Activated gamma-delta T cell treated with Interleukin-2 at 50 U/mL for 16 hours (primary cell): ENCODE results near the gene LPA.
"Not testable (repeated sequence)": the region's sequence is repeated elsewhere in the genome, so short reads cannot be mapped to it uniquely, and the experiment has no call there.

Source experiments
- DNase-seq: peaks from one replicate; pipeline ENCODE4 v3.0.0-alpha.2; 2020

LPA gene, protein sequence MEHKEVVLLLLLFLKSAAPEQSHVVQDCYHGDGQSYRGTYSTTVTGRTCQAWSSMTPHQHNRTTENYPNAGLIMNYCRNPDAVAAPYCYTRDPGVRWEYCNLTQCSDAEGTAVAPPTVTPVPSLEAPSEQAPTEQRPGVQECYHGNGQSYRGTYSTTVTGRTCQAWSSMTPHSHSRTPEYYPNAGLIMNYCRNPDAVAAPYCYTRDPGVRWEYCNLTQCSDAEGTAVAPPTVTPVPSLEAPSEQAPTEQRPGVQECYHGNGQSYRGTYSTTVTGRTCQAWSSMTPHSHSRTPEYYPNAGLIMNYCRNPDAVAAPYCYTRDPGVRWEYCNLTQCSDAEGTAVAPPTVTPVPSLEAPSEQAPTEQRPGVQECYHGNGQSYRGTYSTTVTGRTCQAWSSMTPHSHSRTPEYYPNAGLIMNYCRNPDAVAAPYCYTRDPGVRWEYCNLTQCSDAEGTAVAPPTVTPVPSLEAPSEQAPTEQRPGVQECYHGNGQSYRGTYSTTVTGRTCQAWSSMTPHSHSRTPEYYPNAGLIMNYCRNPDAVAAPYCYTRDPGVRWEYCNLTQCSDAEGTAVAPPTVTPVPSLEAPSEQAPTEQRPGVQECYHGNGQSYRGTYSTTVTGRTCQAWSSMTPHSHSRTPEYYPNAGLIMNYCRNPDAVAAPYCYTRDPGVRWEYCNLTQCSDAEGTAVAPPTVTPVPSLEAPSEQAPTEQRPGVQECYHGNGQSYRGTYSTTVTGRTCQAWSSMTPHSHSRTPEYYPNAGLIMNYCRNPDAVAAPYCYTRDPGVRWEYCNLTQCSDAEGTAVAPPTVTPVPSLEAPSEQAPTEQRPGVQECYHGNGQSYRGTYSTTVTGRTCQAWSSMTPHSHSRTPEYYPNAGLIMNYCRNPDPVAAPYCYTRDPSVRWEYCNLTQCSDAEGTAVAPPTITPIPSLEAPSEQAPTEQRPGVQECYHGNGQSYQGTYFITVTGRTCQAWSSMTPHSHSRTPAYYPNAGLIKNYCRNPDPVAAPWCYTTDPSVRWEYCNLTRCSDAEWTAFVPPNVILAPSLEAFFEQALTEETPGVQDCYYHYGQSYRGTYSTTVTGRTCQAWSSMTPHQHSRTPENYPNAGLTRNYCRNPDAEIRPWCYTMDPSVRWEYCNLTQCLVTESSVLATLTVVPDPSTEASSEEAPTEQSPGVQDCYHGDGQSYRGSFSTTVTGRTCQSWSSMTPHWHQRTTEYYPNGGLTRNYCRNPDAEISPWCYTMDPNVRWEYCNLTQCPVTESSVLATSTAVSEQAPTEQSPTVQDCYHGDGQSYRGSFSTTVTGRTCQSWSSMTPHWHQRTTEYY (N-terminal part only)

DNA sequence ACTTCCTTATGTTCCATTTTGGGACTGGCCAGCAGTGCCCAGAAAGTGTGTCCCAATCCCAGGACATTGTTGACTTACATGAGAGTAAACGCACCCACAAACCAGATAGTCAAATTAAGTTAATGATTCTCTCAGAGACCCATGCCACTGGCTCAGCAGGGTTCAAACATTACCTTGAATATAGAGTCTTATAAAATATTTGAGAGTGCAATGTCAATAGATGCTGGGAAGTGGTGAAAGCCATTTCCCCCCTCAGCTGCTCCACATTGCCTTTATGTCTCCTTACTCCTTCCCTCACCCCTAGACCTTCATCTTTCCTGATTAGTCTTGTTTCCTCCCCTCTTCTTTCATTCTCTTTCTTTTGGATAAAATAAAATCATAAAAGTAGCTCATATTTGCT lies at the start of gene LPA:
Gene LPA, minus strand, starts transcription at position 78 of the 400 bp plus-strand sequence. Its CDS starts 61 bp downstream, at position 17.
- DNase-seq, result not testable (repeated sequence)

DNA sequence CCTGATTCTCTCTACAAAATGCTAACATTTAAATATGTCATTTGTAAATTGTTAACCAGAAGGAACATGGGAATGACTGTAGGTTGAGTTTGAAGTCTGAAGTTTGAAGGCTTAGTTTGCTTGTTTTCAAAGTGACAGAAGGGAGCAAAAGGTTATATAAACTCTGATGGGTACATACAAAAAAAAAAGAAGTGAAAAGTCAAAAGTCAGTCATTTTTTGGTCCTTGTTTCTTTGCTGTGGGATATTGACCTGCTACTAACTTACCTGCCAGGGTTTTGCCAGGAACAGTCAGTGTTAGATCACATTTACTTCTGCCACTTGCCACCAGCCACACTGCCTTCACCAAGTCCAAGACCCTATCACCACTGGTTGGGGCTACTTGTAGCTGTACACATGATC lies 44.9 kb upstream of the LPA start:
- not testable (repeated sequence) for DNase-seq

DNA sequence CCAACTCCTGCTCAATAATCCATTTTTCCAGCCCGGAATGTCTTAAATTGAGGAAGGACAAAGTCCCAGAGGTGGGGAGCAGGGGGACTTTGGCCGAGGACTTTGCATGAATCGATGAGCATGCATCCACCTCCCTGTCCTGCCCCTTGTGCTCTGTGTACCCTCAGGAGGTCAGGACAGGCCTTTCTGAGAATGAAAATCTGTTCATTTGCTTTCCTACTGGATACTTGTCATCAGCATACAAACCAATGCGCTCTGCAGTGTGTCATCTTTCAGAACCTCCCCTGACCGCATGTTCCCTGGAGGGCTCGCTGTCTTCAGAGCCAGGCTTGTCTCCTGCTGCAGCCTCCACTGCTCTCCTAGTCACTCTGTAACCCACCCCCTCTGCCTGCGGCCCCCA lies 40.6 kb upstream of the LPA start:
- not testable (repeated sequence) for DNase-seq

DNA sequence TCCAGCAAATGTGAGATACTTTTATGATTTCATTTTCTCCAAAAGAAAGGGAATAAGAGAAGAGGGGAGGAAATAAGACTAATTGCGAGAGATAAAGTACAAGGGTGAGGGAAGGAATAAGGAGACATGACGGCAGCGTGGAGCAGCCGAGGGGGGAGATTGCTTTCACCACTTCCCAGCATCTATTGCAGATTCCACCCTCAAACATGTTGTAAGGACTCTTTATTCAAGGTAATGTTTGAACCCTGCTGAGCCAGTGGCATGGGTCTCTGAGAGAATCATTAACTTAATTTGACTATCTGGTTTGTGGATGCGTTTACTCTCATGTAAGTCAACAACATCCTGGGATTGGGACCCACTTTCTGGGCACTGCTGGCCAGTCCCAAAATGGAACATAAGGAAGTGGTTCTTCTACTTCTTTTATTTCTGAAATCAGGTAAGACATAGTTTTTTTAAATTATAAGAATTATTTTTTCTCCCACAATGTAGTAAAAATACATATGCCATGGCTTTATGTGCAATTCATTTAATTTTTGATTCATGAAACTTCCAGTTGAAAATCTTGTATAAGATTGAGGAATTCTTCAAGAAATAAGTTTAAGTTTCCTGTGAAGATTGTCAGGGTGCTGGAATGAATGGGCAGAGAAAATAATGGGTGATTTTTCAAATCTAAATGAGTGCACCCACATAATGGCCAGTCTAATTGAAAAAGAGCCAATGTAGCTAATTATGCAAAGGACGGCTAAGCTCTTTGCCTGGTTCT lies 38.0 kb upstream of the LPA start, which contains the start of gene PLG:
Gene PLG, plus strand, starts transcription at position 327 of the 763 bp plus-strand sequence. Its CDS starts 61 bp downstream, at position 388.
- DNase-seq, result not testable (repeated sequence)

DNA sequence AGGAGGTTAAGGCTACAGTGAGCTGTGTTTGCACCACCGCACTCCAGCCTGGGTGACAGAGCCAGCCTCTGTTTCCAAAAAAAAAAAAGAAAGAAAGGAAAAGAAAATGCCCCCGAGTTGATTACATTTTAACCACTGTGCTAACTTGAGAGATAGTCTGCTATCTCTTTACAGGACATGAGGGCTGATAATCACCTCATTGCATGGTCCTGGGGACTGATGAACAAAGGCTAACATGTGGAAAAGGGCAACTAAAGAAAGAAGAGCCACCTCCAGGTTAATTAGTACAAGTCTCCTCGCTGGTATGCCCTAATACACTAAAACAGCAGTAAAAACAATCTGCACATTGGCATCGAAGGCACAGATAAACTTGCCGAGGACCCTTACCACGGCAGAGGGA lies 33.8 kb upstream of the LPA start:
- DNase-seq, result no peak

DNA sequence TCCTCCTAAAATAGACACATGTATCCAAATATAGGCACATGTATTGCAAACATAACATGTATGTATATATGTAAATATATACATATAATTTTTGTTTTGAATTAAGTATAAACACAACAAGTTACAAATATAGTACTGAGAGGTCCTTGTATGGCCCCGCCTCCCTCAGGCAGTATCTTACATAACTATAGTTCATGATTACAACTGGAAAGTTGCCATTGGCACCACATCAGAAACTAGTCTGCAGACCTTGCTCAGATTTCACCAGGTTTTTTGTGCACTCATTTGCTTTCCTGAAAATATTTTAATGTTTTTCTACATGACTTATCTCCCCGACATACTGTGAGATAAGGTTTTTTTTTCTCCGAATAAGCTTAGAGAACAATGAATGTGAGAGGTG lies 32.8 kb upstream of the LPA start:
- DNase-seq, result not testable (repeated sequence)

DNA sequence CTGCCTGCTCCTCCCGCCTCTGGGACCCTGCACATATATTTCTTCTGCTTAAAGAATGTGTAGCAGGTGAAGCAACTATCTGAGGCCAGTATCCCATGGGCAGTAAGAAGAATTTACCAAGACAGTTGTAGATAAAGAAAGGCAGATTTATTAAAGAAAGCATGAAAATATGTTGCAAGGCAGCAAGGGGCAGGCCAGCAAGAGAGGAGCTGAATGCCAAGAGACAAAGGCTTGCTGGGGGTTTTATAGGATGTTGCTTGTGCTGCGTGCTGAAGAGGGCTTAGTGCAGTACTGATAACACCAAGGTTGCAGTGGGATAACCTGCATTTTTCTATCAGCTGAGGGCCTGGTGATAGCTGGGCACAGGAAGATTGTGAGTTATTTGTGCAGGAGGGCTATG lies 31.5 kb upstream of the LPA start:
- DNase-seq, result not testable (repeated sequence)

DNA sequence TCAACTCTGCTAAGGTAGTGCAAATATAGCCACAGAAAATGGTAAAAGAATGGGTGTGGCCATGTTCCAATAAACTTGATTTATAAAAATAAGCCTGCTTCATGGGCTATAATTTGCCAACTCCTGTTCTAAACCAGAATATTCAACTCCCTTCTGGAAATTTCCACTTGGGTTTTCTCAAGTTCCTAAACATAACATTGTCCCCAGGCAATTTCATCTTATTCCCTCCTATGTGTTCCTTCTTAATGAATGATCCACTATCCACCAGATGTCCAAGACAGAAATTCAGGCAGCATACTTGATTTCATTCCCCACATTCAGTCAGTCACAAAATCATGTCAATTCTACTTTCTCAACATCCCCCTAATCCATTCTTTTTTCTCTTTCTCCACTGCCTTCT lies 30.9 kb upstream of the LPA start:
- DNase-seq, result not testable (repeated sequence)

DNA sequence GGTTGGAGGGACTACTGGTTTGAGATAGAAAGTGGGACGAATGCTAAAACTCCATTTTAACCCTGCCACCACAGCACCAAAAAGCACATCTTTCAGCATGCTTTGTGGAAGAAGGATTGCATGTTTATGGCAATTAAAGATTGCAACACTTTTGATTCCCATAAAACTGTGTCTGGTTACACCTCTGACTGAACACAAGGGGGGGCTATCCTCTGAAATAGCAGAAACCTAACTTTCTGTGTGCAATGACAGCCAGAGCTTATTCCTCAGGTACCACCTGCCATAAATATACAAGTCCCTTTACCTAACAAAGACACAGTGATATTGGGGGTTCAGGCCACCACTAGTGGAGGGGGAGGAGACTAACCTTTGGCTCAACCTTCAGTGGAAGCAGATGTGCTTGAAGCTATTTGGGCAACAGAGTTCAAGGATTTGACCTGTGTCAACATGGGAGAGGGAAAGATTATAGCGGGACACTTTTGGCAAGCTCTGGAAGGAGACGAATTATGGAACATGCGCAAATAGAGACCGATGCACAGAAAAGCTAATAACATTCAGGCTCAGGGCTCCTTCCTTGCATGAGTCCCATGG lies 28.4 kb upstream of the LPA start:
- no peak for DNase-seq

DNA sequence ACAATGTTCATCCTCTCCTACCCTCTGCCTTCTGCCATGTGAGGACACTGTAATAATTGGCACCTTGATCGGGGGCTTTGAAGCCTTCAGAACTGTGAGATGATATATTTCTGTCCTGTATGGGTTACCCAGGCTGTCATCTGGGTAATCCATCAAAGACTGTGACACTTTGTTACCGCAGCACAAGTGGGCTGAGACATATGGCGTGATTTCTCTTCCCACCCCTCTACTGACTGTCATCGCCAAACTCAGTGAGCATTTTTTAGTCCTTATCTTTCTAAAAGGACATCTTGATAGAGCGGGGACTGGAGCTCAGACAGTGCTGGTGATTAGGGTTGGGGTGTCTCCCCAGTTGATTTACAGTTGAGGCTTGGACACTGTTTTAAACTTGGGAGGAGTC lies 27.5 kb upstream of the LPA start:
- no peak for DNase-seq

DNA sequence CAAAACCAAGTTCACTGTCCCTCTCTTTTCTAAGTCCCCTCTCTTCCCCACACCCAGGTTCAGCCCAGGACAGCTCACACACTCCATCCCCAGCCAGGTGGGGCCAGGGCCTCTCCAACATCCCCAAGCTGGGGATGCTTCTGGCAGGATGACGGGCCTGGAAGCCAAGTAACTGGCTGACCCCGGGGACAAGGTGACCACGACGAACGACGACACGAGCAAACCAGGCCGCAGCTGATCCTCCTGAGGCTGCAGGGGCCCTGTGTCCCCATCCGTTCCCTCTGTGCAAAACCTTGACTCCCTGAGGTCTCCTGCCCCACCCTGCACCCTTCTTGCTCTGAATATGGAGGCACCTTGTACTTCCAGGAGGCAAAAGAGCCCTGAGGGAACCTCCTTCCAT lies 26.4 kb upstream of the LPA start:
- no peak for DNase-seq

DNA sequence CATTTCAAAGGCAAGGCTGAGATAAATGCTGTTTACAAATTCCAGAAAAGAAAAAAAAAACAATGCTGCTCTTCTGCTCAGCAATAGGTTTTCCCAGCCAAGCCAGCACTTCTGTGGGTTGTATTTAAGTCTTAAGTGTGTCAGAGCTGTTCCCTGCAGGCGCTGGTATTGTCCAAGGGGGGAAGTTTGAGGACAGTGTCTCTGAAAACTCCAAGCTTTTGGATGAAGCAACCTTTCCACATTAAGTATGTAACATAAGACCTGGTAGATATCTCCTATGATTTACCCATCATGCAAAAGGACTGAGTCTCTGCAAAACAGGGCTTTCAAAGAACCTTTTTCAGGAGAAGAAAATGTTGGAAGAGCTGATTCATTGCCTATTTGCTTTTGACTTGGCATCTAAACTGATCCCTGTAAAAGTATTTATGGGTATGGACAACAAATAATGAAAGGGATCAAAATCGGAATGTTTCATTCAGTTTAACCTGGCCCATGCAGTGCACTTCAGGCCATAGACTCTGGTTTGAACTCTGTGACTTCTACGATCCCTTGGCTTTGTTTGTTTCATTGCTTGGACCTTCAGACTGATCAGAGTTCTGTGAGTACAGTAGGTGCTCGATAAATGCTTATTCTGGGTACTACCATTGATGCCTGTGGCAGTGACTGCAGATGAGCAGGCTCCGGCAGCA lies 21.8 kb upstream of the LPA start:
- no peak for DNase-seq

DNA sequence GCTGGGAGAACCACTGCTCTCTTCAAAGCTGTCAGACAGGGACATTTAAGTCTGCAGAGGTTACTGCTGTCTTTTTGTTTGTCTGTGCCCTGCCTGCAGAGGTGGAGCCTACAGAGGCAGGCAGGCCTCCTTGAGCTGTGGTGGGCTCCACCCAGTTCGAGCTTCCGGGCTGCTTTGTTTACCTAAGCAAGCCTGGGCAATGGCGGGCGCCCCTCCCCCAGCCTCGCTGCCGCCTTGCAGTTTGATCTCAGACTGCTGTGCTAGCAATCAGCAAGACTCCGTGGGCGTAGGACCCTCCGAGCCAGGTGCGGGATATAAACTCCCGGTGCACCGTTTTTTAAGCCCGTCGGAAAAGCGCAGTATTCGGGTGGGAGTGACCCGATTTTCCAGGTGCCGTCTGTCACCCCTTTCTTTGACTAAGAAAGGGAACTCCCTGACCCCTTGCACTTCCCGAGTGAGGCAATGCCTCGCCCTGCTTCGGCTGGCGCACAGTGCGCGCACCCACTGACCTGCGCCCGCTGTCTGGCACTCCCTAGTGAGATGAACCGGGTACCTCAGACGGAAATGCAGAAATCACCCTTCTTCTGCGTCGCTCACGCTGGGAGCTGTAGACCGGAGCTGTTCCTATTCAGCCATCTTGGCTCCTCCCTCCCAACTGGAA lies 21.2 kb upstream of the LPA start:
- not testable (repeated sequence) for DNase-seq

DNA sequence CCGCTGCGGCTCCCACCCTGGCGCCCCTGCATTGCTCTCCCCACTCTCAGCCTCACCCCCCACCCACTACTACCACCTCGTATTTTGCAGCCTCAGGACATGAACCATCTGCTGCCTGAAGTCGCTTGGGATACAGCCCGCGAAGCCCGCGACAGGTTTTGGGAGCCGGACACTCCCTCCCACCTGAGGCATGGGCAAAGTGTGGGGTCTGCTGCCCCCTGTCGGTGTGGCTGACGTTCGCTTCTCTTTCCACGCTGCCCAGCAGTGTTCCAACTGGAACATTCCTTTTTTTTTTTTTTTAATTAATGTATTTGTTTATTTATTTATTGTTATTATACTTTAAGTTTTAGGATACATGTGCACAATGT lies 15.3 kb upstream of the LPA start:
- DNase-seq, result no peak

DNA sequence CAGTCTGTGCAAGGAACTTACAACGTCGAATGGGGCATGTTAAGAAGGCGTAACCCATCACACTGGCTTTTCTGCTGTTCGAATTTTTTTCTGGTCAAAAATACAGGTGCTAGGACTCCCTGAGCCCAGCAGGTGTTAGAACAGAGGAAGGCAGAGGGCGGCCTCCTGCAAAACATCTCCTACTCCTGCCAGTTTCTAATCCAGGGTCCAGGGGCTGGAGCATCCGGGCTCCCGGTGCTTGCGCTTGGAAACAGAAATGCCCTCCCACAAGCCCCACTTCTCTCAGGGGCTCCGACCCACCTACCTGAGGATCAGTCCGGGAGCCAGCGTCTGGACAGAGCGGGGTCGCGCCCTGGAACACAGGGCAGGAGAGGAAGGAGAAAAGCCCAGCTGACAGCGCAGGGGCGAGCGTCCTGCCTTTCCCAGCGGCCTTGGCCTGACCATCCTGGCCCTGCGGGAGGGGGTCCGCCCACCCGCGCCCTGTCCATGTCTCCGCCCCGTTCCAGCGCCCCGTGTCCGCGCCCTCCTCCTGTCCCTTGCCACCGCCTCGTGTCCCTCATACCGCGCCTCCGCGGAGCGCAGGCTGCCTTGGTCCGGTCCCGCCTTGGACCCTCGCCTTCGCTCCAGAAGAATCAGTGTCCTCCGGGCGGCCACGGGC lies 14.8 kb upstream of the LPA start:
- no peak for DNase-seq

DNA sequence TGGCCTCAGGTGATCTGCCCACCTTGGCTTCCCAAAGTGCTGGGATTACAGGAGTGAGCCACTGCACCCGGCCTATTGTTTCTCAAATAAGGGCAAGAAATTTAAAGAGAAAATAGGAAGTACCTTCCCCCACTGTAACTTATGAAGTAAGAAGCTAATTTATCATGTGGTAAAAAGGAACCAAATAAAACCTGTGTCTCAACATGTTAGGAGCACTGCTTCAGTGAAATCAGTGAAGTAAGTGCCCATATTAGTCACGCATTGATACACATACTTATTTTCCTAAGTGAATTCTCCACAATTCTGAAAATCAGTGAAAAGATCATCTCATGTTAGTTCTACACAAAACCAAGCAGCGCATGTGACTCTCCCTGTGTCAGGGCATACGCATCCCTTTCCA lies 14.2 kb upstream of the LPA start:
- DNase-seq, result no peak

DNA sequence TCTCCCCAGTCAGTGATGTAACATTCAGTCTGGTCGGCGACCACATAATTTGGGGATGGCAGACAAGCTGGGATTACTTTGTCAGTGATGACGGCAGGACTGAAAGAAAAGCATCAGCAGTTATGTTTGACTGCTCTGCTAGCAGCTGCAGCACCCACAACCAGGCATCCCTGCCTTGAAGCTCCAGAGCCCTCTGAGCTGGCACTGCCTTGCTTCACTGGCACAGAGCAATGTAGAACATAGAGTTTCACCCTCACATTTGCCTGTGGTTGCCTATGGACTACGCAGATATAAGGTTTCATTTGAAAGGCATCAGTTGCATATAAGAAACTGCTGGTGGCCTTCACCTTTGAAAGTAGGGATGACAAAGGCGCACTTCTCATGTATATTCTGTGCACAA lies 12.3 kb upstream of the LPA start:
- not testable (repeated sequence) for DNase-seq

DNA sequence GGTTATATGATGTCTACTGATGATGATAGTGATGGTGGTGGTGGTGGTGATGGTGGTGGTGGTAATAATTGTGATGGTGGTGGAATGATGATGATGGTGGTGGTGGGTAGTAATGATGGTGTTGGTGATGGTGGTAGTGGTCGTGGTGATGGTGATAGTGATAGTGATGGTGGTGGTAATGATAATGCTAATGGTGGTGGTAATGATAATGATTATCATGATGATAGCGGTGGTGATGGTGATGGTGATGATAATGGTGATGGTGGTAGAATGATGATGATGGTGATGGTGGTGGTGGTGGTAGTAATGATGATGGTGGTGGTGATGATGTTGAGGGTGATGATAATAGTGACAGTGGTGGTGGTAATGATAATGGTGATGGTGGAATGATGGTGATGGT lies 4.5 kb upstream of the LPA start:
- no peak for DNase-seq

DNA sequence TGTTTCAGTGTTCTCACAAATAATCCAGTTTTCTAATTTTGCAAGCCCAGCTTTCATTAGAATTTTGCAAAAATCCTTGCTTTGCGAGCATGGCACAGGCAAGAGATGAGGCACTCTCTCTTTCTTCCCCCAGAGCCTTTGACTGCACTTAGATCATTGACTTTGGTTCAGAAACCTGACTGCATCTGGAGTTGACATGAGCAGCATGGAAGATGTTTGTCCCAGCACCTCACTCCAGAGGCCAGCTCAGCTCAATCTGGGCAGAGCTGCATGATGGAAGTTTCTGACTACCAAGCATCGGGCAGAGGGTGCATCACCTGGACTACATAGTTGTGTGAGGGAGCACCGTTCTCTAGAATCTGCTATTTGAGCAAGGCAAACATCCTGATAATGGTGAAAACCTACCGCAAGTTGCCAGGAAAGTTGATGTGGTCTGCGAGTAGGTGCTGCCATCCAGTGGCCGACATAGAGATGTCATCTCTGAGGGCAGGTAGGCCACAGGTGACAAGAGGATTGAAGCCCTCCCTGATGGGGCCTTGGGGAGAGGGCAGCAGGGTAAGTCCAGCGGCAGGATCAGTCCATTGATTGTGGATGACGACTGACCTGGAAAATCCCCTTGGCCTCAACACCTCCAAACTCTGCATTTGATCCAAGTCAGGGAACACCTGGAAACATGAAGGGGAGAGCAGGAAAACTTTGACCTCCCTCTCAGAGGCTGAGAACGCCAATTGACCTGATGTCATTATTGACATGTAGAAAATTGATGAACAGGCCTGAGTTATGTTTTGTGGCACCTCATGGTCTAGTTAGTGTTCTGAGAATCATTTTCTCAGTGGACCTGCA lies 3.8 kb upstream of the LPA start:
- no peak for DNase-seq
